ENCODE results near the gene CCDC24. TPM values are rescaled to one million over a fixed set of nuclear protein-coding genes. Genes with fewer than 3 reads are reported as not detected.

Gene CCDC24
- total and polyA plus RNA-seq, 2 of the 13 experiments (the other 11 are each of a cell fraction or from before 2014, with no cell fraction given): 1.4 to 2.9 TPM

DNA sequence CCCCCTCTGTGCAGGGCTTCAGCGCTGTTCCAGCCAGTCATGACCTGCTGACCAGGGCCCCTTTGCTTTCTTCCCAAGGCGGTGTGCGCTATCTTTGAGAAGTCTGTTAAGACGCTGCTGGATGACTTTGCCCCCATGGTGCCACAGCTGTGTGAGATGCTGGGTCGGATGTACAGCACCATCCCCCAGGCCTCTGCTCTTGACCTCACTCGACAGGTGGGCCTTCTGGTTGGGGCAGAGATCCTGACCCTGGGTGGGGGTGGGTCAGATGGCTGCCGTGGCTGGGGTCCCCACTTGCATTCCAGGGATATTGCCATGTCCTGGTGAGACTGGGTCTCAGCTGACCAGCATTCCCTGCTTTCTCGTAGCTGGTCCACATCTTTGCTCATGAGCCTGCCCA, 30.6 kb upstream of the CCDC24 start:
- Histone ChIP-seq H3K79me2 (ENCODE audit: insufficient read depth, low read length) (no peaks in the 10 kb centered on the region), H3K9me3 (ENCODE audit: low read length) (no peaks in the 10 kb centered on the region), H3K4me1 (ENCODE audit: insufficient read depth, low read length) (no peaks in the 10 kb centered on the region), H3K36me3 (replicated peaks in 1 of 2; ENCODE audit: control insufficient read depth in 1 of 2, insufficient read depth in 2 of 2, low read length in 2 of 2) (peaks cover 7 to 25% of the 10 kb centered on the region in 2 experiments; a peak in 4 of 5 replicates), H3K9ac (ENCODE audit: insufficient read depth, low read depth, low read length) (no peak overlapping the region), H3K4me3 (replicated peaks in 1 of 3; ENCODE audit: insufficient read depth in 1 of 3, low read depth in 2 of 3, low read length in 3 of 3) (no peak overlapping the region), H3K27ac (ENCODE audit: extremely low read length, insufficient read depth, low read length) (no peak overlapping the region), H3K27me3 (ENCODE audit: control insufficient read depth in 1 of 2, insufficient read depth in 2 of 2, low read length in 2 of 2) (no peaks in the 10 kb centered on the region), H4K20me1 (ENCODE audit: insufficient read depth, low read length) (no peaks in the 10 kb centered on the region), H2AFZ (ENCODE audit: low read length) (no peak overlapping the region), H3K4me2 (ENCODE audit: low read depth, low read length) (no peak overlapping the region)
- TF ChIP-seq, protein P1, sequence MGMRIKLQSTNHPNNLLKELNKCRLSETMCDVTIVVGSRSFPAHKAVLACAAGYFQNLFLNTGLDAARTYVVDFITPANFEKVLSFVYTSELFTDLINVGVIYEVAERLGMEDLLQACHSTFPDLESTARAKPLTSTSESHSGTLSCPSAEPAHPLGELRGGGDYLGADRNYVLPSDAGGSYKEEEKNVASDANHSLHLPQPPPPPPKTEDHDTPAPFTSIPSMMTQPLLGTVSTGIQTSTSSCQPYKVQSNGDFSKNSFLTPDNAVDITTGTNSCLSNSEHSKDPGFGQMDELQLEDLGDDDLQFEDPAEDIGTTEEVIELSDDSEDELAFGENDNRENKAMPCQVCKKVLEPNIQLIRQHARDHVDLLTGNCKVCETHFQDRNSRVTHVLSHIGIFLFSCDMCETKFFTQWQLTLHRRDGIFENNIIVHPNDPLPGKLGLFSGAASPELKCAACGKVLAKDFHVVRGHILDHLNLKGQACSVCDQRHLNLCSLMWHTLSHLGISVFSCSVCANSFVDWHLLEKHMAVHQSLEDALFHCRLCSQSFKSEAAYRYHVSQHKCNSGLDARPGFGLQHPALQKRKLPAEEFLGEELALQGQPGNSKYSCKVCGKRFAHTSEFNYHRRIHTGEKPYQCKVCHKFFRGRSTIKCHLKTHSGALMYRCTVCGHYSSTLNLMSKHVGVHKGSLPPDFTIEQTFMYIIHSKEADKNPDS (CRISPR knock-in tag; IDR thresholded peaks at IDR 0.05): no peak
- TF ChIP-seq ZNF780A (CRISPR knock-in tag; IDR thresholded peaks at IDR 0.05) (no peak), PPARG (CRISPR knock-in tag; conservative IDR thresholded peaks at IDR 0.05) (no peak), WIZ (CRISPR knock-in tag; IDR thresholded peaks at IDR 0.05) (no peak), ZNF720 (CRISPR knock-in tag; IDR thresholded peaks at IDR 0.05) (no peak), ZNF558 (CRISPR knock-in tag; IDR thresholded peaks at IDR 0.05; ENCODE audit: borderline replicate concordance) (no peak), RBFOX2 (IDR thresholded peaks at IDR 0.05; ENCODE audit: low read depth, low read length) (no peak), SP4 (CRISPR knock-in tag; IDR thresholded peaks at IDR 0.05) (no peak), ZNF329 (CRISPR knock-in tag; IDR thresholded peaks at IDR 0.05; ENCODE audit: low read depth) (no peak), ATF7 (IDR thresholded peaks at IDR 0.05) (no peak), ATF7 (CRISPR knock-in tag; IDR thresholded peaks at IDR 0.05) (no peak)
- TF ChIP-seq, protein P2, sequence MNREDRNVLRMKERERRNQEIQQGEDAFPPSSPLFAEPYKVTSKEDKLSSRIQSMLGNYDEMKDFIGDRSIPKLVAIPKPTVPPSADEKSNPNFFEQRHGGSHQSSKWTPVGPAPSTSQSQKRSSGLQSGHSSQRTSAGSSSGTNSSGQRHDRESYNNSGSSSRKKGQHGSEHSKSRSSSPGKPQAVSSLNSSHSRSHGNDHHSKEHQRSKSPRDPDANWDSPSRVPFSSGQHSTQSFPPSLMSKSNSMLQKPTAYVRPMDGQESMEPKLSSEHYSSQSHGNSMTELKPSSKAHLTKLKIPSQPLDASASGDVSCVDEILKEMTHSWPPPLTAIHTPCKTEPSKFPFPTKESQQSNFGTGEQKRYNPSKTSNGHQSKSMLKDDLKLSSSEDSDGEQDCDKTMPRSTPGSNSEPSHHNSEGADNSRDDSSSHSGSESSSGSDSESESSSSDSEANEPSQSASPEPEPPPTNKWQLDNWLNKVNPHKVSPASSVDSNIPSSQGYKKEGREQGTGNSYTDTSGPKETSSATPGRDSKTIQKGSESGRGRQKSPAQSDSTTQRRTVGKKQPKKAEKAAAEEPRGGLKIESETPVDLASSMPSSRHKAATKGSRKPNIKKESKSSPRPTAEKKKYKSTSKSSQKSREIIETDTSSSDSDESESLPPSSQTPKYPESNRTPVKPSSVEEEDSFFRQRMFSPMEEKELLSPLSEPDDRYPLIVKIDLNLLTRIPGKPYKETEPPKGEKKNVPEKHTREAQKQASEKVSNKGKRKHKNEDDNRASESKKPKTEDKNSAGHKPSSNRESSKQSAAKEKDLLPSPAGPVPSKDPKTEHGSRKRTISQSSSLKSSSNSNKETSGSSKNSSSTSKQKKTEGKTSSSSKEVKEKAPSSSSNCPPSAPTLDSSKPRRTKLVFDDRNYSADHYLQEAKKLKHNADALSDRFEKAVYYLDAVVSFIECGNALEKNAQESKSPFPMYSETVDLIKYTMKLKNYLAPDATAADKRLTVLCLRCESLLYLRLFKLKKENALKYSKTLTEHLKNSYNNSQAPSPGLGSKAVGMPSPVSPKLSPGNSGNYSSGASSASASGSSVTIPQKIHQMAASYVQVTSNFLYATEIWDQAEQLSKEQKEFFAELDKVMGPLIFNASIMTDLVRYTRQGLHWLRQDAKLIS (CRISPR knock-in tag; IDR thresholded peaks at IDR 0.05): no peak
- 95% methylated on average over 5 of the region's 8 CpGs for WGBS (ENCODE audit: low lambda C conversion rate)
- POLR2A ChIA-PET: no interaction called here
- no TSS peak for BruUV-seq (replicated peaks)
- intact Hi-C loops (cut with micrococcal nuclease; ENCODE audit: unreplicated experiment) (no loop called here), in situ Hi-C loops (cut with HindIII; ENCODE audit: extremely low pct_ligation_motif_present, low pct_unique_long_range_greater_than_20kb) (no loop called here)
- DNase-seq (ENCODE audit: low spot score) (no peak), FAIRE-seq (no peak), ATAC-seq (no peak)
- CTCF ChIA-PET (ENCODE audit: low intra/inter-chr PET ratio, low total read pairs): no interaction called here

Data from HepG2 (cell line).